Ramos (cell line): ENCODE data around the gene EPHB3.

ENCODE experiments used
- in situ Hi-C: fragments of 300-500 bp; cut with MboI; formaldehyde crosslinking; loops from one replicate; pipeline ENCODE4 v1.14.3; 2022; ENCODE audit warnings: low sequenced_read_pairs; ENCODE audit not compliant: unreplicated experiment

Gene EPHB3

DNA sequence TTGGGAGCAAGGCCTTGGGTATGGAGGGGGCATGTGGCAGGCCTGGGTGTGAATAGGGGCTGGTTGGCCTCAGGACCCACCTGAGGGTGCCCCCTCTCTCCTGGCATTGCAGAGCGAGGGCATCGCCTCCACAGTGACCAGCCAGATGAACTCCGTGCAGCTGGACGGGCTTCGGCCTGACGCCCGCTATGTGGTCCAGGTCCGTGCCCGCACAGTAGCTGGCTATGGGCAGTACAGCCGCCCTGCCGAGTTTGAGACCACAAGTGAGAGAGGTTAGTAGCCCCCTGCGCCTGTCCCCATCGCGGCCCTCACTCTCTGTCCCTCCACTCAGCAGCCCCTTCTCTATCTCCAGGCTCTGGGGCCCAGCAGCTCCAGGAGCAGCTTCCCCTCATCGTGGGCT, 16.0 kb downstream of the EPHB3 start:
- in situ Hi-C loops = no loop called here

DNA sequence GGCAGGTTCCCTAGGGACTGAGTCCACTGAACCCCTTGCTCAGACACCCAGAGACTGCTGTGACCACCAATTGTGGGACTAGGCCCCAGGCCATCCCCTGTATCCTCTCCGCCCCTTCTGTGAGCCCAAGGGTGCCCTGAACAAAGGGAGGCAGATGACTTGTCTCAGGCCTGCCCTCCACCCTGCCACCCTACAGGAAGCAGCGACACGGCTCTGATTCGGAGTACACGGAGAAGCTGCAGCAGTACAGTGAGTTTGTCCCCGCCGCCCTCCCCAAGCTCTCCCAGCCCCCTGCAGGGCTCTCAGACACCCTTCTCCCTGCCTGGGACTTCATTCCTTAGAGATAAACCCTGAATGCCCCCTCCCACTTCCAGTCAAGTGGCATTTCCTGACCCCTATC, 16.6 kb downstream of the EPHB3 start:
- in situ Hi-C loops = no loop called here

DNA sequence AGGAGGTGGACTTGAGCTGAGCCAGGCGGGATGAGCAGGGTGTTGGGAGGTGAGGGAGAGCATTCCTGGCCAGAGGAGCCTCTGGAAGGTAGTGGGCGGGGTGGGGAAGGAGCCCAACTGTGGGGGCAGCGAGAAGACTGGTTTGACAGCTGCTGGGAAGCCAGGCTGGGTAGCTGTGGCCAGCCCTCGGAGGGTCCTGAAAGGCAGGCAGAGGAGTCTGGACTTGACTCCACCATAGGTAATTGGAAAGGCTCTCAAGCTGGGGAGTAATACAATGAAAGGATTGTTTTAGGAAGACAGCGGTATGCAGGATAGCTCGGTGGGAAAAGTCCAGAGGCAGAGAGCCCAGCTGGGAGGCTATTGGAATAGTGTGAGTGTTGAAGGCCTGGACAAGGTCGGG, 17.2 kb downstream of the EPHB3 start:
- in situ Hi-C loops = no loop called here

DNA sequence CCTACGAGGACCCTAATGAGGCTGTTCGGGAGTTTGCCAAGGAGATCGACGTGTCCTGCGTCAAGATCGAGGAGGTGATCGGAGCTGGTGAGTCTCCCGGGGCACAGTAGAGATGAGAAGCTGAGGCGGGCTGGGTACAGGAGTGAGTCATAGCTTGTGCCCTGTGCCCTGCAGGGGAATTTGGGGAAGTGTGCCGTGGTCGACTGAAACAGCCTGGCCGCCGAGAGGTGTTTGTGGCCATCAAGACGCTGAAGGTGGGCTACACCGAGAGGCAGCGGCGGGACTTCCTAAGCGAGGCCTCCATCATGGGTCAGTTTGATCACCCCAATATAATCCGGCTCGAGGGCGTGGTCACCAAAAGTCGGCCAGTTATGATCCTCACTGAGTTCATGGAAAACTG, 17.9 kb downstream of the EPHB3 start:
- in situ Hi-C loops = no loop called here

DNA sequence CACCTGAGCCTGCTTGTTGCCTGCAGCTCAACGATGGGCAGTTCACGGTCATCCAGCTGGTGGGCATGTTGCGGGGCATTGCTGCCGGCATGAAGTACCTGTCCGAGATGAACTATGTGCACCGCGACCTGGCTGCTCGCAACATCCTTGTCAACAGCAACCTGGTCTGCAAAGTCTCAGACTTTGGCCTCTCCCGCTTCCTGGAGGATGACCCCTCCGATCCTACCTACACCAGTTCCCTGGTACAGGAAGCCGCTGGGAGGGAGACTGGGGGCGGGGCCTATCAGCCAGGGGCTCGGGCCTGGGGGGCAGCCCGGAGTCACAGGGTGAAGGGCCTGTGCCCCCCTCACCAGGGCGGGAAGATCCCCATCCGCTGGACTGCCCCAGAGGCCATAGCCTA, 18.8 kb downstream of the EPHB3 start:
- in situ Hi-C loops = no loop called here

DNA sequence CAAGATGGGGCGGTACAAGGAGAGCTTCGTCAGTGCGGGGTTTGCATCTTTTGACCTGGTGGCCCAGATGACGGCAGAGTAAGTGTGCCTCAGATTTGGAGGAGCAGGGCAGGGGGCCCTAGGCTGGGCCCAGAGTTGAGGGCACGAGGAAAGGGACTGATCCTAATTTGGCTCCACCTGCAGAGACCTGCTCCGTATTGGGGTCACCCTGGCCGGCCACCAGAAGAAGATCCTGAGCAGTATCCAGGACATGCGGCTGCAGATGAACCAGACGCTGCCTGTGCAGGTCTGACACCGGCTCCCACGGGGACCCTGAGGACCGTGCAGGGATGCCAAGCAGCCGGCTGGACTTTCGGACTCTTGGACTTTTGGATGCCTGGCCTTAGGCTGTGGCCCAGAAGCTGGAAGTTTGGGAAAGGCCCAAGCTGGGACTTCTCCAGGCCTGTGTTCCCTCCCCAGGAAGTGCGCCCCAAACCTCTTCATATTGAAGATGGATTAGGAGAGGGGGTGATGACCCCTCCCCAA, 19.8 kb downstream of the EPHB3 start:
- in situ Hi-C loops = no loop called here

DNA sequence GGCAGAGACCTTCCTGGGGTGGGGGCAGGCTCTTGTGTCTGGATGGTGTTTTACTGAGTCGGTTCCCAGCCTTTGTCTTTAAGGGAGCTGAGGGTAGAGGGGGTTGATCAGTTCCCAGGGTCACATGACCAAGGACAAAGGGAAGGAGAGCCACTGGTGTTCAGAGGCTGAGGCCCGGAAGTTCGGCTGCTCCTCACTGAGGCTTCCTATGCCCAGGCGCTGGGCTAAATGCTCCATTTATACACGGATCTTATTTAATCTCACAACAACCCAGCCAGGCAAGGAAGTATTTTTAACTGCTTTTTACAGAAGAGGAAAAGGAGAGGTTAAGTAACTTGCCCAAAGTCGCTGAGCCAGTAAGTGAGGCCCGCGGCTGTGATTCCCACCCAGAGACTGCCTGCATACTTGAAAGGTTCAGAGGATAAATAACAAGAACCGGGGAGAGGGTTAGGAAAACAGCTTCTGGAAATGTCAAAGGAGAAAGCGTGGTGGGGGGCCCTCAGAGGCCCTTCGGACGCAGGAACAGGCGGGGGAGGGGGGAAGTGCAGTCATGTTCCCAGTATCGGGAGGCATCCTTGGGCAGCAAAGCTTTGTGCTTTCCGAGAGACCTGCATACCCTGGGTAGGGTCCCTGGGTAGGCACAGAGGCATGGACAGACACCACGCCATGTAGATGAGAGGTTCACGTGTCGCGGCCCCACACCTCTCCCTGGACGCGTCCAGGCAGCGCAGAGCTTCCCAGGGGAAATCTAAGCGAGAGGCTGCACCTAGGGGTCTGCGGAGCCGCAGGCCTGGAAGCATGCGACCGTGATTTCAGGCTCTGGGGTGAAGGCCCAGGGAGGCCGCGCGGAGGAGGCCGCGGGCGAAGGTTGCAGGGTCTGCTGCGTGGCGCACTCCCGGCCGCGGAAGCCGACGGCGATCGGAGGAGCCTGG, 21.3 kb downstream of the EPHB3 start:
- in situ Hi-C loops = no loop called here

DNA sequence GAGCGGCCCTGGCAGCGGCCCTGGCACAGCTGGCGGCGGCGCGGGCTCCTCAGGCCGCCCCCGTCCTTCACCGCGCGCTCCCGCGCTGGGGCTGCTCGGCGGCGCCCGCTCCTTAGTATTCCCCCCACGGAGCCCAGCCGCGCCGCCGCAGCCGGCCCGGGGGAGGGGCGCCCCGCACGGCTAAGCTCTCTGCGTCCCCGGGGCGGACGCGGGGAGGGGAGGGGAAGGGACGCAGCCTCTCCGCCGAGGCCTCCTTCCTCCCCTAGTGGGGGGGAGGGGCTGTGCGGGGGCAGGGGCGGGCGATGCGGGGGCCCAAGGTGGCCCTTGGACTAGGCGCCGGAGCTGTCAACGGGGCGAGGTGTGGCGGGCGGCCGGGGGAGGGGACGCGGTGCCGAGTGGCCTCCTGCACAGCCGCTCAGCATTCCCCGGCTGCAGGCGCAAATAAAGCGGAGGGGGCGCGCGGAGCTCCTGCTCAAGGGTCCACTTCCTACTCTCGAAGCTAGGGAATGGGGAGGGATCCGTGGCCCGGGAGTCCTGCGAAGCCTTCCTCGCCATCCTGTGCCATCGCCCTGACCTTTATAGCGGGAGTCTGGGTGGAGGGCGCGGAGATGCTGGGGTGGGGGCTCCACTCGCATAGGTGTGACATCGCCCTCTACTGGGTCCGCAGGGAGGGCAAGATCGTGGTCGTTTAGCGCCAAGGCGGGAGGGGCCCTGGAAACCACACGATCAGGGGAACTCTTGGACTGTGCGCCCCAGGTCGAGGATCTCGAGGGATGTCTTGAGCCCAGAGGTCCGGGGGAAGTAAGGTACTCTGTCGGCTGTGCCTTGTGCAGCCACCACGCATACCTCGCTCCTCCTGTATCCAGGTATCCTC, 22.2 kb downstream of the EPHB3 start:
- in situ Hi-C loops = no loop called here

DNA sequence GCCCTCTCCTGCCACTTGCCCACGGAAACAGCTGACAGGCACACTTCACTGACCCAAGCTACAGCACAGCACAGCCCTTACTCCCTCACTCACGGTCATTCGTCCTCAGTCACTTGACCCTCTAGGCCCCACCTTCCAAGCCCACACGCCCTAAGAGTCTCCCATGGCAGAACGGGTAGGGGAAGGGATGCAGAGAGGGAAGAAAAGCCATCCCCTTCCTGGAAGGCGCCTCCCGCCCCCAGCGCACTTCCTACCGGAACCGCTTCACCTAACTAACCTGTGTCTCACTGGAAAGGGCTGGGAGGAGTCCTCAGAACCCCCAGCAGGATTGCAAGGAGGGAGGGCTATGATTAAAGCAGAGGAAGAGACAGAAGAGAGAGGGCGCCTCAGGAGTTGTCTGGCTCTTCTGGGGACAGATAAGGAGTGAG, 22.9 kb downstream of the EPHB3 start:
- in situ Hi-C loops = no loop called here

DNA sequence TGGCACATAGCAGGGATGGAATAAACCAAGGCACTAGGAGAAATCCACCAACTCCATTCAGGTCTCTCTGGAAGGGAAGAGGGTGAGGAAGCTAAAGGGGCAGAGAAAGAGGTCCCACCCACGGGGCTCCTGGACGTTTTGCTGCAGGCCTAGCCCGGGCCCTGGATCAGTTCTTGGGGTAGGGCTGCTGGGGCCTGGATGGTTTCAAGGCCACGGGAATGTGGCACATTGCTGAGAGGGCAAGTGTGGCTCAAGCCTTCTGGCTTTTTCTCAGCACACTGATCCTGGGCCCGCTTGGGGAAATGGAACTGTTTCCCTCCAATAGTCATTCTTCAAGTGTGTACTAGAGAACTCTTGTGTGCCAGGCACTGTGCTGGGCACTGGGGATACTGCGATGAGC, 24.0 kb downstream of the EPHB3 start:
- in situ Hi-C loops = no loop called here

DNA sequence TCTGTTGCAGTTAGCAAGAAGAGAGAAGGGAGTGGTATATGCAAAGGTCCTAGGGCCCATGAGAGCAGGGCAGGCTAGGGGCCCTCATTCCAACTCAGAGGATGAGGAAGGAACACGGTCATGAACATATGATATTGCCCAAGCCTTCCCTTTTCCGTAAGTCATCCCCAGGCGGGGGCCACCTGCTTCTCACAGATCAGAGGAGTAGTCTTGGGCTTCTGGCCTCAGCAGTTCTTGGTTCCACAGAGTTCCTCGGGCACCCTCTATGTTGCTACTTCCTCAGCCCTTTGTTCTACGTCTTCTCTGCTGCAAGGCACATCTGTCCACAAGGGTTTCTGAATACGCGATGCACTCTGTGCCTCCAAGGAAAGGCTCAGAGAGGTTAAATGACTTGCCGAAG, 25.3 kb downstream of the EPHB3 start:
- in situ Hi-C loops = no loop called here

DNA sequence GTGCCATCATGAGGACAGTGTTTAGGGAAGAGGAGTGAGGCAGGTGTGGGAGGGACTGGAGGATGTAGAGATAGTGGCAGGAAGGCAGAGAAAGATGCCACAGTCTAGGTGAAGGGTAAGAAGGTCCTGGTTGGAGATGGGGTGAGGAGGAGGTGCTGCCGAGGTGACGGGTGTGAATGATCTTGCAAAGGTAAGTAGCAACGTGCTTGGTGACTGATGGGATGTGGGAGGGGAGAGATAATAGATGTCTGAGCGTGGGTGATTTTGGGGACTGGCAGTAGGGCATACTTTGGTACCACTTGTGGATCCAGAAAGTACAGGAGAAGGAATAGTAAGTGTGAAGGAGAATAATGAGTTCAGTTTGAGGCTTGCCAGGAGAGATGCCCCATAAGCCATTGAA, 27.2 kb downstream of the EPHB3 start:
- in situ Hi-C loops = no loop called here

DNA sequence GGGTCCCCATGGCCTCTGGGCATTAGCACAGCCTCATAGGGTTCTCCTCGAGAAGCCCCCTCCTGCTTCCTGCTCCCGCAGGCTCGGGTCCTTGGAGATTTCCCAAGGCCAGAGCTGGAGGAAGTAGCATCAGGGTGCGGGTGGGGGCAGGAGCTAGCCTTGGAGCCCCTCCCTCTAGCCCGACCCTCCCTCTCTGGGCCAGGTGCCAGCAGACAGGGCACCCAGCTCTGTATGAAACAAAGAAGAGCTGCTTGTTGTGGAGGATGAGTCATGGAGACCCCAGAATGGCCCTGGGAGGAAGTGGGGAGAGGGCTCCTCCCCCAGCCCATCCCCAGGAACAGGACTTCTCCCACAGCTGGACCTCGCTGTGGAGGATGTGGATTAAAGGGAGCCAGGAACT, 29.2 kb downstream of the EPHB3 start:
- in situ Hi-C loops = no loop called here

DNA sequence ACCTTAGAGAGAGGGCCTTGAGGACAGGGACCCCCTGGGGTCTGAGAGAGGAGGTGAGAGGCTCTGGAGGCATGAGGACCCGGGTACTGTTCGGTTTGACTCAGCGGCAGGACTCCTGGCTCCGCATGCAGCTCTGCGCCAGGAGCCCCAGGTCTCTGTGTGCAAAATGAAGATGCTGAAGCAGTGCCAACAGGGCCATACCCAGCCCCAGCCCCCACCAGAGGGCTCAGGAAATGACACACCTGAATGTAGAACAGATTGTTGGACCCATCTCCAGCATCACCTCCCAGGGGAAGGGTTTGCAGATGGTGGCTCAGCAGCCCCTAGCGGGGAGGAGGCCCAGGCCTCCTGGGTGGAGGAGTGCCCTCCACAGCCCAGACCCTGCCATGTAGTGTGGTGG, 30.2 kb downstream of the EPHB3 start:
- in situ Hi-C loops = no loop called here

DNA sequence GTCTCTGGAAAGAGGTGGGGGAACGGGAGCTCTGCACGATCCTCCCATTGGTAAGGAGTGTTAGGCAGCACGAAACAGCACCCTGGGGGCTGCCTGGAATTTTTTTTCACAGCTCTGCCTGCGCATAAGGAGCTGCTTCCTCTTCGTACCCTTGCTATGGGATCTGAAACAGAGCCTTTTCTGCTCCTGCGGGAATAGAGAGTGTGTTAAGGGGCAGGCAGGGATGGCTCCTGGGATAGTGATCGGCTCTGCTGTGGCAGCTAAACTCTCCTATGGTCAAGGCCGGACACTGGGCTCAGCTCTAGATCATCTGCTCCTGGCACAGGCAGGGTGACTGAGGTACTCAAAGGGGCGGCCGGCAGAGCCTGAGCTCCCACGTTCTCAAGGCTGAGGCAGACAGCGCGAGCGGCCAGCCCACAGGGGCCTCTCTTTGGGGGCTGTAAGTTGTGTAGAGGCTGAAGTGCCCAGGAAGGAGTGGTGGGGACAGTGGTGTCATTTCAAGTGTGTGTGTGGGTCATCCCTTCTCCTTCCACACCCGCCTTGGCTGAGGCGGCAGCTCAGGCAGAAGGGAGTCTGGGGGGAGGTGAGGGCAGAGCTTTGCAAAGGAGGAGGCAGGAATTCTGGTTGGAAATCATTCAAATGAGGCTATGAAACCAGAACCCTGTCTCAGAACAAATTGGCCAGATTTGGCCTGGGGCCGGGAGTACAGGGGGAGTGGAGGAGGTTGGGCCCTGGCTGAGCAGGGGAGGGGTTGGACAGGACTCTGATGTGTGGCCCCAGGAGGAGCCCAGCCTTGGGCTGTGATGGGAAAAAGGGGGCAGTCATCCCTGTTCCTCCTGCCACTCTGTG, 31.0 kb downstream of the EPHB3 start:
- in situ Hi-C loops = no loop called here

DNA sequence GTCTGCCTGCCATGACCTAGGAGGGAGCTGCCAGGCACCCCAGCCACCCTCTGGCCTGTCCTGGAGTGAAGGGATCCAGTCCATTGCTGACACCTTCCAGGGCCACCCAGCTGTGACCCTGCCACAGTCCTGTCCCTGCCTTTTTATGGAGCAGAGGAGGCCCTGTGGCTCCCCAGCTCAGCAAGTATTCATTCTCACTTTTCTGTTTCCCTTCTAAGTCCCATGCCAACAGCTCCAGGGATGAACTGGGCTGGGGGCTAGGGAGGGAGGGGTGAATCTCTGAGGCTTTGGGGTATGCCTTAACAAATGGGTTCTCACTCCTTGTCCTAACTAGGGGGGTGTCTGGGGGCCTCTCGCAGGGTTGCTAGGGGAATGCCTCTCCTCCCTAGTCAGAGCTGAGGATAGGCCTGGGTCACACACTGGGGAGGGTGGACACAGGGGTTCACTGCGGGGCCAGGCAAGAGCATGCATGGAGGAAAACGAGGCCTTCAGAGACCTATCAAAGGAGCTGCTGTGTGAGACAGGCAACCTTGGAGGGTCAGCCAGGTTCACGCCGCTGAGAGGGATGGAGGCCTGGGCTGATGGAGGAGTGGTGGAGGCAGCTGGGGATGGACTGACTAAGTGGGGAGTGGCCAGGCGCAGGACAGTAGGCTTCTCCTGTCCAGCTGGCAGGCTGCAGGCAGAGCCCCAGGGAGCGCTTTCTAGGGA, 31.8 kb downstream of the EPHB3 start:
- in situ Hi-C loops = no loop called here

DNA sequence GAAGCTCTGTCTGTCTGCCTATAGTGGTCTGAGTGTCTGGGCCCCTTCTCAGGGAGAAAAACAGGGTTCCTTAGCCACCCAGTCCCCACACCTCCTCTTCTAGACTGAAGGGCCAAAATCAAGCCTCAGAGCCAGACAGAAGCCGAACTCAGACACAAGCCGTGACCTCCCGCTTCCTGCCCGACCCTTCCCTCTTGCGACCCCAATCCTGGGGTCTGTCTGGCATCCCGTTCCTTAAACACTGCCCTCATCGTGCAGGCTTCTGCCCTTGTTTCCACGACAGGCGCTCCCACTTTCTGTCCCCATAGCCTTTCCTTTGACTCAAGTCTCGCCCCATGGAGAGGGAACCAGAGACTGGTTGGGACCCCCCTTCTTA, 32.3 kb downstream of the EPHB3 start:
- in situ Hi-C loops = no loop called here

DNA sequence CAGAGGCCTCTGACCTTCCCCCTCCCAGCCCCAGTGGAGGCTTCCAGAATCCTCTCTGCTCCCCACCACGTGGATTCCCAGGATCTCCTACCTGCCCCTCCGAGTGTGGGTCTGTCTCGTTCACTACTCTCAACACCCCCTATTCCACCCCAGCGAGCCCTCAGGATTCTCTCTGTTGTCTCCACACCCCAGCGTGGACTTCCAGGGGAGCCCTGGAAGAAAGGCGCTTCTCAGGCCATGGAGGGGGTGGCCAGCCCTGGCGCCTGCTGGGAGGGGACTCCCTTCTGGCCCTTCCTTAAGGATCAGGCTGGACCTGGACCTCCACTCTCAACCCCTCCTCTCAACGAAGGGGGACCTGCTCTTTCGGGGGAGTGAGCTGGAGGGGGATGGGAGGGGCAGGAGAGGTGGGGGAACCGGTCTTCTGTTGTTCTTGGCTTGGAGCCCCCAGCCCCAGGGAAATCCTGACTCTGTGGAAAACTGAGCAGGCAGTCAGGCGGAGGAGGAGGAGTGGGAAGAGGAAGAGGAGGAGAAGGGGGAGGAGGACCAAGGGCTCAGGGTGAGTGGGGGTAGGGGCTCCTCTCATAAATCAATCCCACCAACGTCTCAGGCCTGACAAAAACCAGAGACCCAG, 32.9 kb downstream of the EPHB3 start:
- in situ Hi-C loops = no loop called here

DNA sequence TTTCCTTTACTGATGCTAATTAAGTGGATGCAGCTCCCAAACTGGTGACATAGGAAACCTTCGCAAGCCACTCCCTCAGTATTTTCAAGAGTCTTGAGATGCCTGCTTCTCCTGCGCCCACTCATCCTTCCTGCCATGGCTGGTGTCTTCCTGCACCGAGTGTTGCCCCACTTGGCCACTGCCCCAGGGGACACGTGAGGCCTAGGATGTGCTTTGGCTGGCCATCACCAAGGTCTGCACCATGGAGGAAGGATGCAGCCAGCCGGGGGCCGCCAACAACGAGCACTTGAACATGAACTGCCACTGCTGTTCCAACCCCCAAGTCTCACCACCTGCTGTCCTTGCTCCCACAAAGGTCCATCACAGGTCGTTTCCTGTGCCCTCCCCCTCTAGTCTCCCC, 34.1 kb downstream of the EPHB3 start:
- in situ Hi-C loops = no loop called here
